OCI-LY7 (cell line): Measurements from ENCODE around the gene CALD1. TPM values are rescaled to one million over a fixed set of nuclear protein-coding genes. Genes with fewer than 3 reads are reported as not detected.
A peak's percentile ranks its signal among the peaks of the same experiment; 100 is the strongest.

Experiments
- BruUV-seq: library from RNA; stranded (reverse); fragments of 400-500 nt; replicated peaks from 2 replicates; lab custom pipeline; 2021; lab: Mats Ljungman, UMichigan
- CTCF ChIA-PET: fragments of 300-600 bp; sonication (Branson Sonifier 250); formaldehyde crosslinking; loops from one replicate; lab custom pipeline; 2022; ENCODE audit warnings: antibody characterized with exemption; ENCODE audit not compliant: unreplicated experiment; lab: Charles Lee
- POLR2A ChIA-PET: fragments of 300-600 bp; sonication (Branson Sonifier 250); formaldehyde crosslinking; loops from one replicate; lab custom pipeline; 2022; ENCODE audit warnings: antibody characterized with exemption; lab: Charles Lee
- DNase-seq: peaks from one replicate; pipeline ENCODE4 v3.0.0-alpha.2; 2015; ENCODE audit warnings: low spot score
- H2AFZ ChIP-seq: fragments of 200-600 bp; sonication (generic), shearing (Covaris generic); 2 replicates; pipeline ENCODE4 v1.6.1; 2014; ENCODE audit warnings: mild to moderate bottlenecking, antibody characterized with exemption, low read length, moderate library complexity
- H3K27ac ChIP-seq: fragments of 200-600 bp; sonication (generic); 2 replicates; pipeline ENCODE4 v1.5.1; 2014; ENCODE audit warnings: mixed run types, low read depth, mild to moderate bottlenecking, moderate library complexity, low read length, inconsistent platforms; ENCODE audit not compliant: poor library complexity, severe bottlenecking
- H3K36me3 ChIP-seq: fragments of 200-600 bp; sonication (generic); 2 replicates; pipeline ENCODE4 v1.6.1; 2014; ENCODE audit warnings: mild to moderate bottlenecking, antibody characterized with exemption, low read length, moderate library complexity, mixed read lengths; ENCODE audit not compliant: insufficient read depth
- H3K4me1 ChIP-seq: fragments of 200-600 bp; sonication (generic); 2 replicates; pipeline ENCODE4 v1.5.1; 2014; ENCODE audit warnings: mild to moderate bottlenecking, low read length; ENCODE audit not compliant: insufficient read depth, poor library complexity, severe bottlenecking
- H3K4me2 ChIP-seq: fragments of 200-600 bp; sonication (generic); 2 replicates; pipeline ENCODE4 v1.6.1; 2014; ENCODE audit warnings: mild to moderate bottlenecking, low read length
- H3K4me3 ChIP-seq: fragments of 200-600 bp; sonication (generic); 2 replicates; pipeline ENCODE4 v1.5.1; 2014; ENCODE audit warnings: mild to moderate bottlenecking, low read depth, low read length; ENCODE audit not compliant: poor library complexity, severe bottlenecking
- H3K79me2 ChIP-seq: fragments of 200-600 bp; sonication (generic); 2 replicates; pipeline ENCODE4 v1.6.1; 2016; ENCODE audit warnings: low read depth, mild to moderate bottlenecking, low read length, moderate library complexity, mixed read lengths; ENCODE audit not compliant: insufficient read depth
- H3K9me2 ChIP-seq: fragments of 200-600 bp; sonication (generic); 2 replicates; pipeline ENCODE4 v1.6.1; 2016; ENCODE audit warnings: mild to moderate bottlenecking, low read length, mixed read lengths; ENCODE audit not compliant: insufficient read depth
- H3K9me3 ChIP-seq: fragments of 200-600 bp; sonication (generic); 2 replicates; pipeline ENCODE4 v1.6.1; 2014; ENCODE audit warnings: mild to moderate bottlenecking, mixed run types, low read length, mixed read lengths
- H4K20me1 ChIP-seq: fragments of 200-600 bp; sonication (generic); 2 replicates; pipeline ENCODE4 v1.6.1; 2014; ENCODE audit warnings: mild to moderate bottlenecking, antibody characterized with exemption, low read length, moderate library complexity, mixed read lengths; ENCODE audit not compliant: insufficient read depth
- EZH2phosphoT487 ChIP-seq: fragments of 200-600 bp; sonication (generic); IDR thresholded peaks from 2 replicates; pipeline ENCODE4 v1.6.1; 2018; ENCODE audit warnings: low read depth, borderline replicate concordance, mild to moderate bottlenecking, mixed run types, antibody characterized with exemption, low read length, moderate library complexity, mixed read lengths
- intact Hi-C: fragments of 100-400 bp; cut with micrococcal nuclease; formaldehyde crosslinking; loops from one replicate; pipeline ENCODE4 v1.10.0; 2022; ENCODE audit not compliant: unreplicated experiment
- total RNA-seq, 2 experiments: library from RNA; depleted of rRNA in 1 of 2; stranded (reverse); fragments of >200 nt in 1 of 2; shearing (Covaris generic) in 1 of 2; gene quantifications; 2 replicates each; pipeline ENCODE4 v1.2.3, GENCODE V29; 2014 to 2022
- TF ChIP-seq, protein P1 (sequence below): fragments of 200-600 bp; sonication (generic); conservative IDR thresholded peaks from 2 replicates; pipeline ENCODE4 v1.5.1; 2014; ENCODE audit warnings: mild to moderate bottlenecking, antibody characterized with exemption, low read length, moderate library complexity, mixed read lengths

Gene CALD1
- total RNA-seq, 2 experiments from 2014 or later, result 0.25 to 0.49 TPM

DNA sequence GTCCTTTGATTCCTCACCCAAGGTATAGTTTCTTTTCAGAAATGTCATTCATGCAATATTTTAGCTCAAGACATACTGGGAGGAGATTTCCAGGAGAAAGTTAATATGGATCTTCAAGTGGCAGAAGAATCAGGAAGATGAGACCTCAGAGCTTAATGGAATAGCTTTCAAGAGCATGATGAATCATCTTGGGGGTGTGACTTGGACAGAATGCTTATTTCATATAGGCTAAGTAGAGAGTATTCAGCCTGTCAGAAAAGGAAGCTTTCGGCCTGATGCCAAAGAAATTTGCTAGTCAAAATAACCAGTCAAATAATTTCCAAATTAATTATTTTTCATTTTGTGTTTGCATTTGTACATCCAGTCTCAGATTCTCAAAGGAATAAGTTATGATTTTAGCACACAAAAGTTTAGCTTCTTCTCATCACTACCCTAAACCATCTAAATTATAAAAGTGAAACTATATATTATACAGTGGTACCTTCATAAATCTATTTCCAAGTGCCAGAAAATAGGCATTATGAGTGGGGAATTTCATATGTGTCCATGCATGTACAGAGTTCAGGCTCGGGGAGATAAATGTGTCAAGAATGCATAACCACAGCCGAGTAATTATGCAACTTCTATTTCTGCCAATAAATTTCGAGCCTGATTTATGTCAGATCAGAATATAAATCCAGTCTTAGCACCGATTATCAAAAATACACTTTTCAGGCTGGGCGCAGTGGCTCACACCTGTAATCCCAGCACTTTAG, 27.3 kb upstream of the CALD1 start:
- Histone ChIP-seq H3K9me3 (no peaks in the 10 kb centered on the region), H3K4me2 (no peak overlapping the region), H3K9me2 (no peaks in the 10 kb centered on the region)

DNA sequence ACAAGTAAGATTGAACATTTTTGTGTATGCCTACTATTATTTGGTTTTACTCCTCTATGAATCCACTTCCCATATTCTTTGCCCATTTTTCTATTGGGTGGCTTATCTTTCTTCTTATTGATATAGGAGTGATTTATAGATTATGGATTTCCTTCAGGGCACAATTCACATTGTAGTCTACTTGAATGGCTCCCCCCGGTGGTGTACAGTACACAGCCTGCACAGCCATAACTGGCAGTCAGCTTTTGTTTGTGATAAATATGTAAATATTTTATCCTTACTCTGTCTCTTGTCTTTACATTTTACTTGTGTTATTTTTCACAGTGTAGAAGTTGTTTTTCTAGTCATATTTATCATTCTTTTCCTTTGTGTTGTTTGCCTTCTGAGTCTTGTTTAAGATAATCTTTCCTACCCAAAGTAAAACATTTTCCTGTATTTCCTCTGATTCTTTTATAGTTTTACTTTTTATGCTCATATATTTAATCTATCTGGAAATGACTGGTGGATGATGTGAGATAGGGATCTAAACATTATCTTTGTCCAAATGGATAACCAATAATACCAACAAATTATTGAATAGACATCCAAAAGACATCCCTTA, 23.9 kb upstream of the CALD1 start:
- TF ChIP-seq, protein P1, sequence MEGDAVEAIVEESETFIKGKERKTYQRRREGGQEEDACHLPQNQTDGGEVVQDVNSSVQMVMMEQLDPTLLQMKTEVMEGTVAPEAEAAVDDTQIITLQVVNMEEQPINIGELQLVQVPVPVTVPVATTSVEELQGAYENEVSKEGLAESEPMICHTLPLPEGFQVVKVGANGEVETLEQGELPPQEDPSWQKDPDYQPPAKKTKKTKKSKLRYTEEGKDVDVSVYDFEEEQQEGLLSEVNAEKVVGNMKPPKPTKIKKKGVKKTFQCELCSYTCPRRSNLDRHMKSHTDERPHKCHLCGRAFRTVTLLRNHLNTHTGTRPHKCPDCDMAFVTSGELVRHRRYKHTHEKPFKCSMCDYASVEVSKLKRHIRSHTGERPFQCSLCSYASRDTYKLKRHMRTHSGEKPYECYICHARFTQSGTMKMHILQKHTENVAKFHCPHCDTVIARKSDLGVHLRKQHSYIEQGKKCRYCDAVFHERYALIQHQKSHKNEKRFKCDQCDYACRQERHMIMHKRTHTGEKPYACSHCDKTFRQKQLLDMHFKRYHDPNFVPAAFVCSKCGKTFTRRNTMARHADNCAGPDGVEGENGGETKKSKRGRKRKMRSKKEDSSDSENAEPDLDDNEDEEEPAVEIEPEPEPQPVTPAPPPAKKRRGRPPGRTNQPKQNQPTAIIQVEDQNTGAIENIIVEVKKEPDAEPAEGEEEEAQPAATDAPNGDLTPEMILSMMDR, result peak; percentile 78
- no peak for TF ChIP-seq EZH2phosphoT487
- Histone ChIP-seq H2AFZ (no peak overlapping the region), H3K4me3 (no peak overlapping the region), H3K27ac (no peak overlapping the region), H4K20me1 (no peaks in the 10 kb centered on the region), H3K4me1 (peaks cover 2% of the 10 kb centered on the region), H3K79me2 (no peaks in the 10 kb centered on the region), H3K36me3 (no peaks in the 10 kb centered on the region), H3K4me2 (no peak overlapping the region), H3K9me2 (no peaks in the 10 kb centered on the region), H3K9me3 (no peaks in the 10 kb centered on the region)
- intact Hi-C loops, result no loop called here
- BruUV-seq, result no TSS peak
- POLR2A ChIA-PET, result no interaction called here
- peak; percentile 25 for DNase-seq
- CTCF ChIA-PET, result no interaction called here

More for the DNA sequence above, 27.3 kb upstream of the CALD1 start:
- no peak overlapping the region for H3K27ac ChIP-seq
- intact Hi-C loops, result no loop called here
- no peaks in the 10 kb centered on the region for H3K36me3 ChIP-seq
- ChIA-PET CTCF (no interaction called here), POLR2A (interaction anchor here (0.7 to 0.9 kb wide), 2 partner anchors 103 to 1771 kb away, joined by 3 to 4 read pairs; no protein-coding TSS in a partner anchor)
- TF ChIP-seq EZH2phosphoT487, result no peak
- TF ChIP-seq, protein P1, result no peak
- H3K4me3 ChIP-seq, result no peak overlapping the region
- no peak overlapping the region for H2AFZ ChIP-seq
- no peaks in the 10 kb centered on the region for H3K79me2 ChIP-seq
- DNase-seq, result no peak
- H3K4me1 ChIP-seq, result no peaks in the 10 kb centered on the region
- no TSS peak for BruUV-seq
- H4K20me1 ChIP-seq, result no peaks in the 10 kb centered on the region

DNA sequence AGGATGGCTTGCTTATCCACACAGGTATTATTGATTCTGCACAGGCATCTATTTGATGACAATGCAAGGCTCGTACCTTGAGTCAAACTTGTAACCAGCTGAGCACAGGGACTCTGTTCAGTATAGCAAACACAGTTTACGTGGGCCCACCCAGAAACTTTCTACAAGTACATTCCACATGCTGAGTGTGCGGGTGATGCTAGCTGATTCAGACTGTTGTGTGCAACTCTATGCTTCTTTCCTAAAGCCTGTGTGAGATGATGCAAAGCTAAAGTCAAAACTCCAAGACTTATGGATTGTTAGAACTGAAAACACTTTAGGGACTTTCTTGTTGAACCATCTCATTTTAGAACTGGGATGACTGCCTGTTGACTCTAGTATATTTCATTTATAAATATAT, 21.5 kb upstream of the CALD1 start:
- intact Hi-C loops, result no loop called here
- no peak for DNase-seq

More for the DNA sequence above, 21.5 kb upstream of the CALD1 start:
- H3K79me2 ChIP-seq, result no peaks in the 10 kb centered on the region
- no peaks in the 10 kb centered on the region for H4K20me1 ChIP-seq
- H3K27ac ChIP-seq, result no peak overlapping the region
- H3K36me3 ChIP-seq, result no peaks in the 10 kb centered on the region
- no peak for TF ChIP-seq EZH2phosphoT487
- TF ChIP-seq, protein P1, result no peak
- H3K4me1 ChIP-seq, result peaks cover 9% of the 10 kb centered on the region
- H3K9me2 ChIP-seq, result no peaks in the 10 kb centered on the region
- BruUV-seq, result no TSS peak
- H3K4me2 ChIP-seq, result no peak overlapping the region
- H3K9me3 ChIP-seq, result no peaks in the 10 kb centered on the region
- no peak overlapping the region for H2AFZ ChIP-seq
- CTCF ChIA-PET, result no interaction called here
- H3K4me3 ChIP-seq, result no peak overlapping the region
- POLR2A ChIA-PET, result interaction anchor here (0.7 kb wide), 2 partner anchors 9 to 10 kb away, joined by 3 read pairs; no protein-coding TSS in a partner anchor
